GM21367 (cell line): ENCODE results near the gene NPBWR2.

Experiments
- ATAC-seq: cut with Tn5 transposase; IDR thresholded peaks from one replicate; pipeline ENCODE4 v1.9.1; 2021; ENCODE audit not compliant: unreplicated experiment

The NPBWR2 gene

DNA sequence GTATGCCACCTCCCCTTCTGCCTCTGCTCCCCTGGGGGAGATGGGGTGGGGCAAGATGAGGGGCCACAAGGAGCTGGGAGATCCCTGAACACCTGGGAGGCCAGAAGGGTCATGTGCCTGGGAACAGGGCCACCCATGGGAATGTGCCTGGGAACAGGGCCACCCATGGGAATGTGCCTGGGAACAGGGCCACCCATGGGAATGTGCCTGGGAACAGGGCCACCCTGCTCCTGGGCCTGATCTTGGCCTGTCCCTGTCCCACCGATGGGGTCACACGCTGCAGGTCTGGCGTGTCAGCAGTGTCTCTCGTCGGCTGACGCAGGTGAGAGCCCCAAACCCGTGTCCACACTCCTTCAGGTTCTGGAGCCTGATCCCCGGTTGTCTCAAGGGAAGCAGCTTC is 32.4 kb downstream of the NPBWR2 start:
- no peak for ATAC-seq

DNA sequence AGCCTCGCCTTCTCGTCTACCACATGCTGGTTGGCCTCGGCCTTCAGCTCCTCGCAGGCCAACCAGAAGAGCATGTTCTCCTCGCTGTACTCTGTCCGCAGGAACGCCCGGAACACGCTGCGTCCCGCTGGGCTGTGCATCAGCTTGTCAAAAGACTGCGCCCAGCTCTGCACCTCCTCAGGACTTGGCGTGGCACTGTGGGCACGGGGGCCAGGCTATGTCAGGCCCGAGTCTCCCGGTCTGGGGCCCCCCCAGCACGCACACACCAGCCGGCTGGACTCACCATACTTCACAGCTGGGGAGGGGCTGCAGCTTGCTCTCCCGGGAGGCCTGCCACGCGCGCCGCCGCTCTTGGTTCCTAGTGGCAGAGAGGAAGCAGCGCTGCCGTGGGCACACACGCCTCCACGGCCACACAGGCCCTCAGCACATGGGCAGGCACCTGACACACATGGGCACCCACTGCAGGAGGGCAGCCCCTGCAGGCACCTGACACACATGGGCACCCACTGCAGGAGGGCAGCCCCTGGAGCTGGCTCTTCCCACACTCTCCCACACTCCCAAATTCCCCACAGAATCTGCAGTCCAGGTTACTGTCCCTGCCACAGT is 33.1 kb downstream of the NPBWR2 start:
- no peak for ATAC-seq

DNA sequence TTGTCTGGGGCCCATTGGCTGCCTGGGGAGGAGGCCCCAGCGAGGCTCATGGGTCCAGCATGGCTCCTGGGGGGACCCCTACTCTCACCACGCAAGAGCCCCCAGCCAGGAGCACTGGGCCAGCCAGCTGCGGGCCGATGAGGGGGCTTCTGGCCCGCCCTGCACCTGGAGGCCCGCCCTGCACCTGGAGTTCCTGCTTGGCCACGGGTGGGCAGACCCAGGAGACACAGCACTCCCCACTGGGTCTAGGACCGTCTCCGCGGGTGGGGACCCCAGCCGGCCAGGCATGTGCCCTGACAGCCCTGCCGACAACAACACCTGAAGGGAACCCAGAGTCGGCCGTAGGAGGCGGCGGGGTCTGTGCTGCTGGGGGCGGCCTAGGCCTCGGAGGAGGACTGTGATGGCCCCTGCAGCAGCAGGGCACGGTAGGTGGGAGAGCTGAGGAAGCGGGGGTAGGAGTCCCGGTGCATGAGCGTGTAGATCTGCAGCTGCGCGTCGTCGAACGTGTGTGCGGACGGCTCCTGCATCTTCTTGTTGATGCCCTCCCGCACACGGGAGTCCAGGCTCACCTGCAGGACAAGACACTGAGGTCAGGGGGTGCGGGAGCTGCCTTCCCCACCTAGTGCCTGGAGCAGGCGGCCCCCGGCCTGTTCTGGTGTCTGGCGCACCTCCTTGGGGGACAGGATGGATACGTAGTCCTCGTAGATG is 33.7 kb downstream of the NPBWR2 start:
- ATAC-seq: no peak

DNA sequence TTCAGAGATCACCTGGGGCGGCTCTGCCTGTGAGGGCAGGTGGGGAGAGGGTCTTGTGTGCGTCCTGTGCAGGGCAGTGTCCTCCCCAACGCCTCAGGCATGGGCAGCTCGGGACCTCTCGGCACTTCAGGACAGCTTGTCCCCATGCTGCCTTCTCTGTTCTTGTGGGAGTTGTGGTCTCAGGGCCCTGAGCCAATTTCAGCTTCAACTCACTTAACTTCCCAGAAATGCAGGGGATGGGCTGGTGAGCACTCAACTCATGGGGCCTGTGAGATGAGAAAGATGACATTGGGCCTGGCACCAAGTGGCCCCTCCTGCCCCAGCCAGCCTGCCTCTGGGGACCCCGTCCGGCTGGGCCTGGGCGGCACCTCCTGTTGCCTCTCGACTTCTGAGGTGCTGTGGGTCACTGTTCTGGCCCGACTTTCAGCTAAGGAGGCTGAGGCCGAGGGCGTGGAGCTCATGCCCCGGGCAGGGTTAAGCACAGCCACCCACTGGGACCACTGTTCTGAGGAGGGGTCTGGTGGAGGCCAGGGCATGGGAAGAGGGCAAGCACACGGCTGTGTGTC is 34.8 kb downstream of the NPBWR2 start:
- no peak for ATAC-seq

DNA sequence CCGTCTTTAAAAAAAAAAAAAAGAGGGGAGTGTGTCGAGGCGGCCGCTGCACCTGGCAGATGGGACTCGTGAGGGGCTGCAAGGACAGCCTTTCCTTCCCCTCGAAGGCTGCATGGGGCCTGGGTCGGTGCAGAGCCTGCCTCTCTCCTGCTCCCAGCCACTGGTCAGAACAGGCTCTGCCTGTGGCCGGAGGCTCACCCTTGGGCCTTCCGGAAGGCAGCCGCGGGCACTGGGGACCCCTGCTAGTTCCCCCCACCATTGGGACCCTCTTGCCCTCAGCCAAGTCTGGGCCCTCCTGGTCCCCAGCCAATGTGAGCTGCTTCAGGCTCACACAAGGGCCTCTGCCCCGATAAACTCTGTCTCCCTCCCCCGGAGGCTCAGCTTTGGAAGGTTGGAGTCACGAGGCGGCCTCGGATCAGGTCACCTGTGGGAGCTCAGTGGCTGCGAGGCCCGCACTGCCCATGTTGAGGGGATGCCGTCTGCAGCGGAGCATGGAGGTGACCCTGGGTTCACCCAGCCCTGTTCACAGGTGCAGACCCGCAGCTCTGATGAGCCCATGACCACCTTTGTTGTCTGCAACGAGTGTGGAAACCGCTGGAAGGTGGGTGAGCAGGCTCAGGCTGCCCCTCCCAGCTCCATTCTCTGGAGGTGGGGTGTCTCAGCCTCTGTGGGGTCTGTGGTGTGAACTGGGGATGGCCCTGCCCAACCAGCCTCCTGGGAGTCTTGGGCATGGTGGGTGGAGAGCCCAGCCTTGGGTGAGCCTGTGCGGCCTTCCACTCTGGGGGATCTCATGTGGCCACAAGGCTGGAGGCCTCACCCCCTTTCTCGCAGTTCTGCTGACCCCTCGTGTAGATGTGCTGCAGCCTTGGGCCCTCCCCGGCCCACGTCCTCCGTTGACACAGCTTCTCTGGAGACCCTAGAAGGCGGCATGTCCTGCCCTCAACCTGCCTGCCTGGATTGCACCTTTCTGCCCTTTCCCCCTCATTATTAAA is 35.7 kb downstream of the NPBWR2 start:
- ATAC-seq: no peak

DNA sequence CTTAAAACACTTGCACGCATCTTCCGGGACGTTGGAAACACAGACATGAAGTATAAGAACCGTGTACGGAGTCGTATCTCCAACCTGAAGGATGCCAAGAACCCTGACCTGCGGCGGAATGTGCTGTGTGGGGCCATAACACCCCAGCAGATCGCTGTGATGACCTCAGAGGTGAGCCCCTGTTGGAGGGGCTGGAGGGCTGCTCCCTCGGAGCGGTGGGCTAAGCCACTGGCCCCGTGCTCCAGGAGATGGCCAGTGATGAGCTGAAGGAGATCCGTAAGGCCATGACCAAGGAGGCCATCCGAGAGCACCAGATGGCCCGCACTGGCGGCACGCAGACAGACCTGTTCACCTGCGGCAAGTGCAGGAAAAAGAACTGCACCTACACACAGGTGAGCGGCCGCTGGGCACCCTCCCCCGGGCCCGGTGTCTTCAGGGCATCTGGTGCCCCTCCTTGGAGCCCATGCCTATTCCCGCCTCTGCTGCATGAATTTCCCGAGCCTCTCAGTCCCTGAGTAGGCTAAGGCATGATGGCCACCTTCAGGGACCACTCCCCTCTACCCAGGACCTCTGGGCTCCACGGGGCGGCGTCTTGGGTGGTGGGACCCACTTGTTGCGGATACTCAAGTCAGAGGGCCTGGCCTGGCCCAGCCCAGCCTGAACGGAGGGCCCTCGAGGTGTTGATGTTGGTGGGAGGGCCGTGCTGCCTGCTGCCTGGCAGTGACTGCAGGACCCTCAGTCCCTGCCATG is 36.9 kb downstream of the NPBWR2 start:
- ATAC-seq: no peak

DNA sequence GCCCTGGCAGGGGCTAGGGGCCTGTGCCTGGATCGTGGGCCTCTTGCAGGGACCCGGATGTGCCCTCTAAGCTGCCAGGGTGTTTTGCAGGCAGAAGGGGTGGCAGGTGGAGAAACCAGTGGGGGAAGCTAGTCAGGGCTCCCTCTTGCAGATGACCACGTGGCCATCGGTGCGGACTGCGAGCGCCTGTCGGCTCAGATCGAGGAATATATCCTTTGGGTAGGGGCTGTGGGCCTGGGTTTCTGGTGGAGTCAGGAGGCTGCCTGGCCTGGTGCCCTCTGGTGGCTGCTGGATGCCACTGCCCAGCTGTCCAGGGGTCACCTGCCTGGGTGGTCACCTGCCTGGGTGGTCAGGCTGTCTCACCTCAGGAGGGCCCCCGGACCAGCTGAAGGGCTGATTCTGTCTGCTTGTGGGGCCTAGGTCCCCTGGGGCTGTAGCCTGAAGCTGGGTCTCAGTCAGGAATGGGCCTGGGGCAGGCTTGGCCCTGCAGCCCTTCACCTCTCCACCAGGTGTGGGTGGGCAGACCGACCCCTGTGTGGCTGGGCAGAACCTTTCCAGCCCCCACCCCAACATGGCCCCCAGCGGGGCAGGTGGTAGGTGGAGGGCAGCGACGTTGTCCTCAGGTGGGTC is 37.6 kb downstream of the NPBWR2 start:
- no peak for ATAC-seq

DNA sequence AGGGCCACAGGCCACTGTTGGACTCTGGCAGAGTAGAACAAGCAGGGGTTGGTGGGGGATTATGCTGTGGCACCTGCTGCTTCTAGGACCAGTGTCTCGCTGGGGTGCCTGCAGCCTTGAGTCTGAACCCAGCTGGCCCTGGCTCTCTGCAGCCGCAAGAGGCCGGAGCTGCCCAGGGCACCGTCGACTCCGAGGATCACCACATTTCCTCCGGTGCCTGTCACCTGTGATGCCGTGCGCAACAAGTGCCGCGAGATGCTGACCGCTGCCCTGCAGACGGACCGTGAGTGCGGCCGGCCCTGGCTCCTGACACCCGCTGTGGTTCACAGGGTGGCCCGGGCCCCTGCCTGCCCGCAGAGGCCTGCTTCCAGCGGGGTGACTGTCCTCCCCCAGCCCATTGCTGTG is 38.2 kb downstream of the NPBWR2 start:
- no peak for ATAC-seq

DNA sequence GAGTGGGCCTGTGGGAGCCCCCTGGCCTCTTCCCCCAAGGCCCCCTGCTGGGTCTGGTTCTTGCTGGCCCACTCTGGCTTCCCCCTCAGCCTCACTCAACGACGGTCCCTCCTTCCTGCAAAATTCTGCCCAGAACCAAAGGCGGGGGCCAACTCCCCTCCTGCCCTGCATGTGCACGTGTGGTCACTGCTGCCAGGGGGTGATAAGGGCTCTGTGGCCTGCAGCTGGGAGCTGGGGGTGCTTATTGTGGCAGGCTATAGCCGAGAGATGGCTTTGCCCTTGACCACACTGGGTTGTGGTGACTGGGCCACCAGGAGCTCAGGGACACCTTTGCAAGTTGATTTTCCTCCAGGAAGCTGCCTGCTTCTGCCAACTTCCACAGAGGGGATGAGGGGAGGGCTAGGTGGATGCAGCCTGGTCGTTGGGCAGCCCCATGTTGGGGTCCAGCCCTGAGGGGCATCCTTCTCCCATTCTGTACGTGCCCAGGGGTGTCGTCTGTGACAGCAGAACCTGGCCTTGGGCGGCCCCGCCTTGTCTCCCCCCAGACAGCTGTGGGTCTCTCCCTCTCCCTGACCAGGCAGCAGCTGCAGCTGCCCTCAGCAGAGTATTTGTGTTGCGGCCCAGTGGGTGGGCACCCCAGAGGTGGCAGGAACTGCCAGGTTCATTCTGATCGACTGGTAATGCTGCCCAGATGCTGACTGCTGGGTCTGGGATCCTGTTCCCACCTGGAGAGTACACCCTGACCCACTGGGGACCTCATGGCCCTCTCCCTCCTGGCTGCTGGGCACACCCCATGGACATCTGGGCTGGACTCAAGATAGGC is 38.8 kb downstream of the NPBWR2 start:
- no peak for ATAC-seq

DNA sequence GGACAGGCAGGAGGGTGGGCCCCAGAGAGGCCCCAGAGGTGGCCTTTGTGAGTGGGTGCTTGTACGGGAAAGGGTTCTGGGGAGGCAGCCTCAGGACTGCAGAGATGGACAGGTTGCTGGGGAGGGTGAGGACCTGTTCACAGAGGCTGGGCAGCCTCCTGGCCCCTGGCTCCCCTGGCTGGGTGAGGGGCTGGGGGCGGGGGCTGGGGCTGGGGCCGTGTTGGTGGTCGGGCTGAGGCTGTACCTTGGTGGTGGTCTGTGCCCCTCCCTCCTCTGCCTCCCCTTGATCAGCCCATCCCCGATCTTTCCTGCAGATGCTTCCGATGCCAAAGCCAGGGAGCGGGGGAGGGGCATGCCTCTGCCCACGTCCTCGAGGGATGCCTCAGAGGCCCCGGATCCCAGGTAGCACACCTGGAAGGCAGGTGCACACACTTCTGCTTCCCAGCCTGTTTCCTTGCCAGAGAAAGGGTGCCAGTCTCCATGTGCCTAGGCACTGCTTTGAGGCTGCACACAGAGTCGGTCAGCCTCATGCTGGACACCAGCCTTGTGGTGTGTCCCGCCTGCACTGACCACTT is 39.5 kb downstream of the NPBWR2 start:
- no peak for ATAC-seq

DNA sequence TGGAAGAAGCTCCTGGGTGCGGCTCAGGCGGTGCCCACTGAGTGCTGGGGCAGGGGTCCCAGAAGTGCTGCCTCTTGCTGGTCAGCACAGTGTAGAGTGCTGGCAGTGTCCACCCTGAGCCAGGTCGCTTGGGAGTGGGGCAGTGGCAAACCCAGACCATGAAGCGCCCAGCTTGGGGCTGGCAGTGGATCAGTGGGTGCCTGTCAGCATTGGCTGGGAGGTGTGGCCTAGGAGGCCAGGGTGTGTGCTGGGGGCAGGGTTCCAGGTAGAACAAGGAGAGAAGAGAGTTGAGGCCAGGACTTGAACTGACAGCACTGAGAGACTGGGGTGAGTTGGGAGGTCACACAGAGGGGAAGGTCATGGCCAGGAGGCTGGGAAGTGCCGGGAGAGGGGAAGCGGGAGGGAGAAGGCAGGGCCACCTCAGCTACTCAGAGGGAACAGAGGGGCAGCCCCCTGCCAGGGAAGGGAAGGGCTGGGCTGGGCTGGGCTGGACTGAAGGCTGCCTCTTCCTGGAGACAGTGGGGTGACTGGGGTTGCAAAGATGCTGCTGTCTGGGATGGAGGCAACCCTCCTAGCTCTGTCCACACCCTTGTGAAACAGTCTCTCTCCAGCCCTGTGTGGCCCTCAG is 40.2 kb downstream of the NPBWR2 start:
- ATAC-seq: no peak

DNA sequence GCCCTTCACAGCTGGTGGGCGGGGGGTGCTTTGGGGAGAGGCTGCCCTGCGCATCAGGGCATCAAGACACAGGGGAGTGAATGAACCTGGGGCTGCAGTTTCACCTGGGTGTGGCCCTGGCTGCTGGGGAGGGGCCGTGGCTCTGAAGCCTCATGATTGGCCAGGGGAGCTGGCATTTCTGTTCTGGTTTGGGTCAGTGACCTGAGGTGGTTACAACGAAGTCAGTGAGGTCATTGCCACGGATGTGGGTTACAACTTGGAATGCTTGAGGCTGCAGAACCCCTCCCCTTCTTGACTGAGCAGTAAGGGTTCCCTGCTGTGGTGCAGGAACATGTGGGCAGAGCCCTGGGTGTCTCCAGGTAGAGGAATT is 41.4 kb downstream of the NPBWR2 start:
- ATAC-seq: no peak

DNA sequence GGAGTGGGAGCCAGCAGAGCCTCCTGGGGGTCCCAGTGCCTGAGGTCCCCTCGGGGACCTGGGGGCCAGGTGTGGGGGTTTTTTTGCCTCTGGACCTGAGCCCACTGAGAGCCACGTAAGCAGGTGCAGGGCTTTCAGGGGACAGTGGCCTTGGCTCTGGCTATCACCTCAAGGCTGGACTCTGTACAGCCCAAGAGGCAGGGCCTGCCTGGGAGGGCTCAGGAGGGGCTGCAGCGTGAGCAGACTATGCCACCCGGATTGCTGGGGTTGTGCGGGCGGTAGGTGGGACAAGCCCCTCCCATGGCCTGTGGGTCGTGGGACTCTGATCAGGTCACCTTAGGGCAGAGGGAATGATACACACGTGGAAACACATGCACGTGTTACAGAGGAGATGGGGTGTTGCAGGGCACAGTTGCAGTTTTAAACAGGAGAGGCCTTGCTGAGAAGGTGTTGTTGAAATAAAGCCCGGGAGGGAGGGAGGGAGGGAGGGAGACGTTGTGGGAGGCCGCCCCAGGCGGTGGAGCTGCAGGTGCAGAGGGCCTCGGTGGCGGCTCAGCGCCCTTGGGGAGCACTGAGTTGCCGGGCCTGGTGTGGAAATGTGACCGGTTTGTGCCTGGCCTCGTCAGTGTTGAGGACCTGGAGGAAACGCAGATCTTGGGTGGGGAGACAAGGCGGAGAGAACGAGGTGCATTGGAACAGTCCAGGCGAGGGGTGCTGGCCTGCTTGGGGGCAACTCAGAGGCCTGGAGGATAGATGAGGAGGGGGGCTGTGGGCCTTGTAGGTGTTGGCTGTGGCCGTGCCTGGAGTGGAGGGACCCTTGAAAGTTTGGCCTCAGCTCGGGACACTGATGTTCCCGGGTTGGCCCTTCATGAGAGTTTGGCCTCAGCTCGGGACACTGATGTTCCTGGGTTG is 42.0 kb downstream of the NPBWR2 start:
- ATAC-seq: no peak

DNA sequence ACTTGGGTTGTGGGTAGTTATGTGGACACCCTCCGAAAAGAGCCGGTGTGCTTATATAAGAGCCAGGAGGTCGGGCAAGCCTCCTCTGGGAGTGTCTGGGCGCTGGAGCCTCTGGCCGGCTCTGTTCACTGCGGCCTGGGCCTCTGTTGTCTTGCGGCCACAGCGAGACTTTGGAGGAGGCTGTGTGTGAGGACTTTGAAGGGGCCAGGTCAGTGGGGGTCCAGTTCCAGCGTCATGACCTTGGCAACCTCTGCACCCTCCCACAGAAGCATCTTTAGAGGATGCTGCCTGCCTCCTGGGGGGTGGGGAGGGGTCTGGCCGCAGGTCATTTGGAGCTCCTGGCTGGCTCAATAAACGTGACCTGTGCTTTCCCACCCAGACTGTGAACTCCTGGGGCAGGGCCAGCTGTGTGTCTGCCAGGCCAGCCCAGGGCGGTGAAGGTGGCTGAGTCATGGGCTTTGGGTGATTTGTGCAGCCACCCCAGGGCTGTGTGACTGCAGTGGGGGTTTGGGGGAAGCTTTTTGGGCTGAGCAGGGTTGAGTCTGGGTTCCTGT is 43.1 kb downstream of the NPBWR2 start:
- no peak for ATAC-seq

DNA sequence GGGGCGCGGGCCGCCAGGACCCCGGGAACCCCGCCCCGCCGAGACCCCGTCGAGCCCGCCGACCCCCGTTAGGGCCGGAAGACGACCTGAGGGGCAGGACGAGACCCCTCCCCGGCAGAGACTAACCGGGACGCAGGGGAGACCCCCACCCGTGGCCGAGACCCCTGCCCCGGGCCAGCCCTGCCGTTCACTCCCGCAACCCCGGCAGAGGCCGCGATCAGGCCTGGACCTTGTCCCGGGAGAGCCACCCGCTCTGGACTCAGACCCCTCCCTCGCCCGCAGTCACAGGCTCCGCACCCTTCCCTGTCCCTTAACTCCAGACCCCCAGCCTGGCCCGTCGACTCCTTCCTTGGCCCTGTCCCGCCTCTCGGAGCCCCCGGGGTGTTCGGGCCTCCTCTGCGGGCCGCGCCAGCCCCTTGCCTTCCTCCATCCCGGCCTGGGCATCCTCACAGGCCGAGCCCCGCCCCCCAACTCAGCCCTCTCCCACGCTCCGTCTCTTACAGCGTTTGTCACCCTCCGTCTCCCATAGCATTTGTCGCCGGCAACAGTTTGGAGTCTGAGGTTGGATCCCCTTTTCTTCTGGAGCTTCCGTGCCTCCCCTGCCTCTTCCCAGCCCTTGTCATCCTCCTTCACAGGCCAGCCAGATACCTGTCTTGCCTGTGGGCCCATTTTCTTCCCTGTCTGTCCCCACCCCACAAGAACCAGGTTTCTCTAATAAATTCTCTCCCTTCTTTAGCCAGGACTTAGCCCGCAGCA is 43.8 kb downstream of the NPBWR2 start:
- no peak for ATAC-seq

DNA sequence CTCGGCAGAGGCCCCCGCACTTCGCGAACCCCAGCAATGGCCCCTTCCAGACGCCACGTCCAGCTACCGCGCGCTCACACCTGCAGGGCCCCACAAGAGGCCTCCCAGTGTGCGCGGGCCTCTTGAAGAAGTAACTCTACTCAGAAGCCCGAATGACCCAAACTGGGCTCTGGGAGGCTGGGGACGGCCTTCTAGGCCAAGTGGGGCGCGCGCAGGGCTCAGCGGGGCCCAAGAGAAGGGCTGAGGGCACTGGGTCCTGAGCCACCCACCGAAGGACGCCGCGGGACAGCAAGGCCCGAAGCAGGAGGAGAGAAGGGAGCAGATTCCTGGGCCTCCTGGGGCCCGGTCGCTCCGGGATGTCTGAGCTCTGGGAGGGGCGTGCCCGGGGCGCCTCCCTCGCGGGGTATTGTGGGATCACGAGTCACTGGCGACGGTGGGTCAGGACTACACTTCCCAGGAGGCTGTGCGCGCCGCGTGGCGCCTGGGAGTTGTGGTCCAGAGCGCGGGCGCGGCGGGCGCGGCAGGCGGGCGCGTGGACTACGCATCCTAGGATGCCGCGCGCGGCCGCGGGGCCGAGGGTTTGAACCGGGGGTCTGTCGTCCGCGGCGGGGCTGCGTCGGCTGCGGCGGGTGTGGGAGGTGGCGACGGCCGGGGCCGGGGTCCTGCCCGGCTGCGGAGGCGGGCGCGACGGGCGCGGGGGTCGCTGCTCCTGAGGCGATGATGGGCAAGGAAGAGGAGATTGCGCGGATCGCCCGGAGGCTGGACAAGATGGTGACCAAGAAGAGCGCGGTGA is 44.6 kb downstream of the NPBWR2 start, which contains the start of gene TCEA2:
TCEA2 (plus strand) TSS at position 603 of the 793 bp plus-strand sequence; CDS start at position 718, 115 bp downstream.
- ATAC-seq: peak; percentile 50
